ENCODE data around the gene EIF2D.

- TF ChIP-seq CTCF (IDR thresholded peaks at IDR 0.05; ENCODE audit: insufficient read depth, low read length): peak; percentile 96
- TF ChIP-seq, protein P1, sequence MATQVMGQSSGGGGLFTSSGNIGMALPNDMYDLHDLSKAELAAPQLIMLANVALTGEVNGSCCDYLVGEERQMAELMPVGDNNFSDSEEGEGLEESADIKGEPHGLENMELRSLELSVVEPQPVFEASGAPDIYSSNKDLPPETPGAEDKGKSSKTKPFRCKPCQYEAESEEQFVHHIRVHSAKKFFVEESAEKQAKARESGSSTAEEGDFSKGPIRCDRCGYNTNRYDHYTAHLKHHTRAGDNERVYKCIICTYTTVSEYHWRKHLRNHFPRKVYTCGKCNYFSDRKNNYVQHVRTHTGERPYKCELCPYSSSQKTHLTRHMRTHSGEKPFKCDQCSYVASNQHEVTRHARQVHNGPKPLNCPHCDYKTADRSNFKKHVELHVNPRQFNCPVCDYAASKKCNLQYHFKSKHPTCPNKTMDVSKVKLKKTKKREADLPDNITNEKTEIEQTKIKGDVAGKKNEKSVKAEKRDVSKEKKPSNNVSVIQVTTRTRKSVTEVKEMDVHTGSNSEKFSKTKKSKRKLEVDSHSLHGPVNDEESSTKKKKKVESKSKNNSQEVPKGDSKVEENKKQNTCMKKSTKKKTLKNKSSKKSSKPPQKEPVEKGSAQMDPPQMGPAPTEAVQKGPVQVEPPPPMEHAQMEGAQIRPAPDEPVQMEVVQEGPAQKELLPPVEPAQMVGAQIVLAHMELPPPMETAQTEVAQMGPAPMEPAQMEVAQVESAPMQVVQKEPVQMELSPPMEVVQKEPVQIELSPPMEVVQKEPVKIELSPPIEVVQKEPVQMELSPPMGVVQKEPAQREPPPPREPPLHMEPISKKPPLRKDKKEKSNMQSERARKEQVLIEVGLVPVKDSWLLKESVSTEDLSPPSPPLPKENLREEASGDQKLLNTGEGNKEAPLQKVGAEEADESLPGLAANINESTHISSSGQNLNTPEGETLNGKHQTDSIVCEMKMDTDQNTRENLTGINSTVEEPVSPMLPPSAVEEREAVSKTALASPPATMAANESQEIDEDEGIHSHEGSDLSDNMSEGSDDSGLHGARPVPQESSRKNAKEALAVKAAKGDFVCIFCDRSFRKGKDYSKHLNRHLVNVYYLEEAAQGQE (IDR thresholded peaks at IDR 0.05; ENCODE audit: insufficient replicate concordance, low read depth): no peak
Observed at GRCh38 chr1:206658264-206658980, 46.2 kb upstream of the EIF2D start.
